Astrocyte (in vitro differentiated cells and primary cell): ENCODE results near the gene SNAPC3. TPM values are rescaled to one million over a fixed set of nuclear protein-coding genes. Genes with fewer than 3 reads are reported as not detected.

ENCODE experiments used
- DNase-seq: peaks from one replicate; pipeline ENCODE4 v3.0.0-alpha.2; 2010; ENCODE audit warnings: low read depth
- FAIRE-seq: peaks from 2 replicates; lab custom pipeline; 2011; peaks lifted over from hg19 to GRCh38; lab: Jason Lieb, UNC
- H2AFZ ChIP-seq: 2 replicates; pipeline ENCODE4 v1.6.0; 2012; ENCODE audit warnings: low read depth, low read length, inconsistent platforms
- H3K27ac ChIP-seq: 2 replicates; pipeline ENCODE4 v1.5.1; 2011; ENCODE audit warnings: low read depth, low read length, inconsistent platforms
- H3K27me3 ChIP-seq: 2 replicates; pipeline ENCODE4 v1.6.0; 2011; ENCODE audit warnings: low read length, inconsistent platforms; ENCODE audit not compliant: insufficient read depth
- H3K36me3 ChIP-seq: 2 replicates; pipeline ENCODE4 v1.5.1; 2011; ENCODE audit warnings: low read length, inconsistent platforms; ENCODE audit not compliant: insufficient read depth
- H3K4me1 ChIP-seq: 2 replicates; pipeline ENCODE4 v1.5.1; 2011; ENCODE audit warnings: low read length, inconsistent platforms; ENCODE audit not compliant: insufficient read depth
- H3K4me2 ChIP-seq: 2 replicates; pipeline ENCODE4 v1.6.0; 2012; ENCODE audit warnings: low read length, inconsistent platforms
- H3K4me3 ChIP-seq: 2 replicates; pipeline ENCODE4 v1.5.1; 2011; ENCODE audit warnings: low read depth, mild to moderate bottlenecking, low read length, inconsistent platforms; ENCODE audit not compliant: insufficient read depth
- H3K79me2 ChIP-seq: 2 replicates; pipeline ENCODE4 v1.6.0; 2012; ENCODE audit warnings: mild to moderate bottlenecking, low read length, inconsistent platforms; ENCODE audit not compliant: insufficient read depth
- H3K9ac ChIP-seq: 2 replicates; pipeline ENCODE4 v1.6.0; 2012; ENCODE audit warnings: mild to moderate bottlenecking, low read length, inconsistent platforms
- H3K9me3 ChIP-seq: 2 replicates; pipeline ENCODE4 v1.5.1; 2012; ENCODE audit warnings: low read depth, mild to moderate bottlenecking, low read length, inconsistent platforms; ENCODE audit not compliant: insufficient read depth
- H4K20me1 ChIP-seq: 2 replicates; pipeline ENCODE4 v1.6.0; 2012; ENCODE audit warnings: low read length, inconsistent platforms; ENCODE audit not compliant: insufficient read depth
- H3K27ac Mint-ChIP-seq: one replicate; pipeline ENCODE4 v1.8.0; 2021; ENCODE audit warnings: mild to moderate bottlenecking, mixed read lengths; ENCODE audit not compliant: unreplicated experiment
- H3K27me3 Mint-ChIP-seq: one replicate; pipeline ENCODE4 v1.8.0; 2021; ENCODE audit warnings: low read depth, mixed read lengths; ENCODE audit not compliant: unreplicated experiment
- H3K36me3 Mint-ChIP-seq: one replicate; pipeline ENCODE4 v1.8.0; 2021; ENCODE audit warnings: low read depth, mixed read lengths; ENCODE audit not compliant: unreplicated experiment
- H3K4me1 Mint-ChIP-seq: one replicate; pipeline ENCODE4 v1.8.0; 2021; ENCODE audit warnings: low read depth, mixed read lengths; ENCODE audit not compliant: unreplicated experiment
- H3K4me3 Mint-ChIP-seq: one replicate; pipeline ENCODE4 v1.8.0; 2021; ENCODE audit warnings: mild to moderate bottlenecking, moderate library complexity, mixed read lengths; ENCODE audit not compliant: unreplicated experiment
- H3K9me3 Mint-ChIP-seq: one replicate; pipeline ENCODE4 v1.8.0; 2021; ENCODE audit warnings: mild to moderate bottlenecking, mixed read lengths; ENCODE audit not compliant: unreplicated experiment
- EZH2 ChIP-seq: IDR thresholded peaks from 2 replicates; pipeline ENCODE4 v1.6.1; 2012; ENCODE audit warnings: mild to moderate bottlenecking, low read length, inconsistent platforms; ENCODE audit not compliant: insufficient read depth
- total RNA-seq: library from RNA; stranded (reverse); gene quantifications from 2 replicates; pipeline ENCODE4 v1.2.1, GENCODE V29; 2021
- TF ChIP-seq, protein P1 (sequence below): IDR thresholded peaks from 2 replicates; pipeline ENCODE4 v1.5.1; 2011; ENCODE audit warnings: low read depth, mild to moderate bottlenecking, inconsistent platforms, low read length, moderate library complexity; ENCODE audit not compliant: insufficient read depth

Gene SNAPC3
- total RNA-seq, 1 donor from 2014 or later = 40.3 TPM

DNA sequence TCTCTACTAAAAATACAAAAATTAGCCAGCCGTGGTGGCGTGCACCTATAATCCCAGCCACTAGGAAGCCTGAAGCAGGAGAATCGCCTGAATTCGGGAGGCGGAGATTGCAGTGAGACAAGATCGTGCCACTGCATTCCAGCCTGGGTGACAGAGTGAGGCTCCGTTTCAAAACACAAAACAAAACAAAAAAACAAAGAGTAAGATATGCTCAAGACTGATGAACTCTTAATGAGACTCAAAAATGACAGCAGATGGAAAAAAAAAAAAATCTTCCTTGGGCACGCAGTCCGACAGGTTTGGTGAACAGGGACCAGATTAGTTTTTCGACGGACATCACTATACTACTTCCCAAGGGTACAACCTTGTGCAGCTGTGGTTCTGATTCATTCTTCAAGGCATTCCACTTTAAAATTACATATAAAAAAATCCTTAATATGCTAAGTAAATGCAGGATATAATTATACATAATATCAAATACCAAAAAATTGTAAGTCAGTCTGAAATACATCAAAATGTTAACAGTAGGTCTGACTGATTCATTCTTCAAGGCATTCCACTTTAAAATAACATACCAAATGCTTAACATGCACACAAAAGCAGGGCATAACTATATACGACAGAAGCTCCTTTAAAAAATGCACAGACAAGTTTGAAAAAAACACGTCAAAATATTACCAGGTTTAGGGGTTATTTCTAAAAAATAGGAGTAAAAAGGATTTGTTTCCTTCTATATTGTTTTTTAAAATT lies 75.7 kb downstream of the SNAPC3 start:
- no peaks in the 10 kb centered on the region for H3K9me3 Mint-ChIP-seq
- H3K36me3 Mint-ChIP-seq = peaks cover 1% of the 10 kb centered on the region
- Histone ChIP-seq H3K27ac (no peak overlapping the region), H3K9ac (no peak overlapping the region), H3K4me2 (no peak overlapping the region), H3K9me3 (no peaks in the 10 kb centered on the region), H3K4me1 (no peaks in the 10 kb centered on the region), H3K36me3 (peaks cover 5% of the 10 kb centered on the region), H2AFZ (no peak overlapping the region), H3K4me3 (no peak overlapping the region), H3K79me2 (peaks cover 17% of the 10 kb centered on the region), H3K27me3 (no peaks in the 10 kb centered on the region), H4K20me1 (no peaks in the 10 kb centered on the region)
- peak; percentile 20 for FAIRE-seq
- H3K27ac Mint-ChIP-seq = no peak overlapping the region
- TF ChIP-seq, protein P1, sequence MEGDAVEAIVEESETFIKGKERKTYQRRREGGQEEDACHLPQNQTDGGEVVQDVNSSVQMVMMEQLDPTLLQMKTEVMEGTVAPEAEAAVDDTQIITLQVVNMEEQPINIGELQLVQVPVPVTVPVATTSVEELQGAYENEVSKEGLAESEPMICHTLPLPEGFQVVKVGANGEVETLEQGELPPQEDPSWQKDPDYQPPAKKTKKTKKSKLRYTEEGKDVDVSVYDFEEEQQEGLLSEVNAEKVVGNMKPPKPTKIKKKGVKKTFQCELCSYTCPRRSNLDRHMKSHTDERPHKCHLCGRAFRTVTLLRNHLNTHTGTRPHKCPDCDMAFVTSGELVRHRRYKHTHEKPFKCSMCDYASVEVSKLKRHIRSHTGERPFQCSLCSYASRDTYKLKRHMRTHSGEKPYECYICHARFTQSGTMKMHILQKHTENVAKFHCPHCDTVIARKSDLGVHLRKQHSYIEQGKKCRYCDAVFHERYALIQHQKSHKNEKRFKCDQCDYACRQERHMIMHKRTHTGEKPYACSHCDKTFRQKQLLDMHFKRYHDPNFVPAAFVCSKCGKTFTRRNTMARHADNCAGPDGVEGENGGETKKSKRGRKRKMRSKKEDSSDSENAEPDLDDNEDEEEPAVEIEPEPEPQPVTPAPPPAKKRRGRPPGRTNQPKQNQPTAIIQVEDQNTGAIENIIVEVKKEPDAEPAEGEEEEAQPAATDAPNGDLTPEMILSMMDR = no peak
- TF ChIP-seq EZH2 = no peak
- no peak for DNase-seq
- H3K27me3 Mint-ChIP-seq = no peaks in the 10 kb centered on the region
- no peak overlapping the region for H3K4me3 Mint-ChIP-seq
- peaks cover 2% of the 10 kb centered on the region for H3K4me1 Mint-ChIP-seq

DNA sequence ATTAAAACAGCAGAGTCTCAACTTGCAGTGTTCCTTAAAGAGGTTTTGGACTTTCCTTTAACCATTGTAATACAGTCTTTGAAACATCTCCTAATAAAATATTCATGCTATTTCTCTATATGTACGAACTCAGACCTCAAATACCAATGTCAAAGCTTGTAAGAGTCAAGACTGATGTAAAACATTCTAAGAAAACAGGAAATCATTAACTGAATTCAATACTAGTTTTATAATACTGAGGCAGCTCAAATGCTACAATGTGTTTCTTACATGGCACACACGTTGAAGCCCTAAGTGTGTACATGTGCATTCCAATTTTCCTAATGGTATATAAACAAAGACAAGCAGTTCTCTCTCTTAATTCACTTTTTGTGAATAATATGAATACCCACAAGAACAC lies 76.5 kb downstream of the SNAPC3 start:
- Histone ChIP-seq H3K4me2 (no peak overlapping the region), H3K27ac (no peak overlapping the region), H3K4me3 (no peak overlapping the region), H3K79me2 (peaks cover 14% of the 10 kb centered on the region), H3K4me1 (no peaks in the 10 kb centered on the region), H3K36me3 (peaks cover 5% of the 10 kb centered on the region), H3K27me3 (no peaks in the 10 kb centered on the region), H2AFZ (no peak overlapping the region), H3K9ac (no peak overlapping the region), H3K9me3 (no peaks in the 10 kb centered on the region), H4K20me1 (no peaks in the 10 kb centered on the region)
- Mint-ChIP-seq H3K27ac (no peak overlapping the region), H3K36me3 (no peaks in the 10 kb centered on the region), H3K9me3 (no peaks in the 10 kb centered on the region), H3K27me3 (no peaks in the 10 kb centered on the region), H3K4me1 (peaks cover 2% of the 10 kb centered on the region), H3K4me3 (no peak overlapping the region)
- TF ChIP-seq, protein P1 = no peak
- TF ChIP-seq EZH2 = no peak
- FAIRE-seq (no peak), DNase-seq (no peak)

DNA sequence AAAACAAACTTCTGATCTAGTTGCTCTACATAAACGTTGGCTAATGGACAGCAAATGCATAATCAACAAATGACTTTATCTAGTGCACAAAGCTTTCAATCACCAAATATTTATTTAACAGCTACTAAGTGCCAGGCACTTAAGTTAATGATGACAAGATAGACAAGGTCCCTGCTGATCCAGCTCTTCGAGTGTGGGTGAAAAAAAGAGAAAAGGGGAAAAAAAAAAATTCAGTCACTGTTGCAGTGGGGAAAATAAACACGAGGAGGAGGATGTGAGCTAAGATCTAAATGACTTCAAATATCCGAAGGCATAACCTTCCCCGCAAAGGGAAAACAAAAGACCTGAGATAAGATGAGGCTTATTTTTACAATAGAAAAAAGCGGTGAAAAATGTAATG lies 78.5 kb downstream of the SNAPC3 start:
- Histone ChIP-seq H3K4me2 (no peak overlapping the region), H2AFZ (no peak overlapping the region), H3K27me3 (no peaks in the 10 kb centered on the region), H3K36me3 (peaks cover 15% of the 10 kb centered on the region), H3K9me3 (no peaks in the 10 kb centered on the region), H3K4me1 (no peaks in the 10 kb centered on the region), H4K20me1 (no peaks in the 10 kb centered on the region), H3K9ac (no peak overlapping the region), H3K79me2 (peaks cover 14% of the 10 kb centered on the region), H3K4me3 (no peak overlapping the region), H3K27ac (no peak overlapping the region)
- Mint-ChIP-seq H3K9me3 (no peaks in the 10 kb centered on the region), H3K4me1 (peaks cover 2% of the 10 kb centered on the region), H3K36me3 (no peaks in the 10 kb centered on the region), H3K27me3 (no peaks in the 10 kb centered on the region), H3K27ac (no peak overlapping the region), H3K4me3 (no peak overlapping the region)
- FAIRE-seq (no peak), DNase-seq (no peak)
- TF ChIP-seq EZH2 = no peak
- TF ChIP-seq, protein P1 = no peak
